ENCODE data around the gene CCDC9. TPM values are rescaled to one million over a fixed set of nuclear protein-coding genes. Genes with fewer than 3 reads are reported as not detected.
"Not testable (repeated sequence)": the region's sequence is repeated elsewhere in the genome, so short reads cannot be mapped to it uniquely, and the experiment has no call there.

CCDC9 gene
- total RNA-seq, 2 experiments from 2014 or later, result 43.6 to 47.7 TPM

DNA sequence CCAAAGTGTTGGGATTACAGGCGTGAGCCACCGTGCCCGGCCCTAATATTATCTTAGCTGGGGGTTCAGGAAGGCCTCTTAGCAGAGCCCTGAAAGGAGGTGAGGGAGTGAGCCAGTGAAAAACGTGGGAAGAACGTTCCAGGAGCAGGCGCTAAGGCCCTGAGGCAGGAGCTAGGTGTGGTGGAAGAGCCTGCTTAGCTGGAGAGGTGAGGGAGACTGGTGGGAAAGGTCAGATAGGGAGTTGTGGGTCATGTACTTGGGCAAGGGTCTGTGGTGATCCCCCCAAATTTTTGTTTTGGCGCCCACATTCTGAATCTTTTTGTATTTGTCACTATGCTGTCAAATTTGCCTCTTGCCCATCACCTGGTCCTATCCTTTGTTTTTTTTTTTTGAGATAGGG lies 13.3 kb downstream of the CCDC9 start:
- CTCF ChIA-PET, result interaction anchor here (0.6 kb wide), 1 partner anchor 11 kb away, joined by 3 read pairs; no protein-coding TSS in a partner anchor
- Mint-ChIP-seq H3K4me1 (ENCODE audit: low read depth) (peaks cover 10% of the 10 kb centered on the region), H3K36me3 (ENCODE audit: low read depth) (peaks cover 23% of the 10 kb centered on the region), H3K4me3 (no peak overlapping the region), H3K27me3 (ENCODE audit: low read depth) (no peaks in the 10 kb centered on the region), H3K27ac (no peak overlapping the region), H3K9me3 (no peaks in the 10 kb centered on the region)
- no peak for DNase-seq
- intact Hi-C loops (cut with micrococcal nuclease), result no loop called here

DNA sequence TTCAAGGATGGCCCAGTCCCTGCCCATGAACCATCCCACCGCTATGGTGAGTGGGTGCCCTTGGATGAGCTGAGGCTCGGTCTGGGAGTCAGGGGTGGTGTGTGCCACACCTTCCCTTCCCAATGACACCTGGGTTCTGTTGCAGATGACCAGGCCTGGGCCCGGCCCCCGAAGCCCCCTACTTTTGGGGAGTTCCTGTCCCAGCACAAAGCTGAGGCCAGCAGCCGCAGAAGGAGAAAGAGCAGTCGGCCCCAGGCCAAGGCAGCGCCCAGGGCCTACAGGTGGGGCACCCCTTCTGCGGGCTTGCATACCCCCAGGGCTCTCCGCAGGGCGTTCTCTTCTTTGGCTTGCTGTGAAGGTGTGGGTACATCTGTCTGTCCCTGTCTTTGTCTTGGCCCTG lies 14.1 kb downstream of the CCDC9 start:
- intact Hi-C loops (cut with micrococcal nuclease), result no loop called here
- Mint-ChIP-seq H3K9me3 (no peaks in the 10 kb centered on the region), H3K27me3 (ENCODE audit: low read depth) (no peaks in the 10 kb centered on the region), H3K4me1 (ENCODE audit: low read depth) (peaks cover 12% of the 10 kb centered on the region), H3K4me3 (no peak overlapping the region), H3K36me3 (ENCODE audit: low read depth) (peaks cover 21% of the 10 kb centered on the region), H3K27ac (no peak overlapping the region)
- CTCF ChIA-PET, result no interaction called here
- DNase-seq, result no peak

GRCh38 chr19:47271949-47272348 lies 15.6 kb downstream of the CCDC9 start:
- Mint-ChIP-seq H3K27me3 (ENCODE audit: low read depth) (no peaks in the 10 kb centered on the region), H3K9me3 (no peaks in the 10 kb centered on the region), H3K36me3 (ENCODE audit: low read depth) (peaks cover 21% of the 10 kb centered on the region), H3K27ac (no peak overlapping the region), H3K4me3 (no peak overlapping the region), H3K4me1 (ENCODE audit: low read depth) (peaks cover 20% of the 10 kb centered on the region)
- DNase-seq, result no peak
- CTCF ChIA-PET, result interaction anchor here (1.0 kb wide), 1 partner anchor 28 kb away, joined by 4 read pairs; no protein-coding TSS in a partner anchor
- intact Hi-C loops (cut with micrococcal nuclease), result no loop called here

- peak; percentile 67 for DNase-seq
- Mint-ChIP-seq H3K27ac (peak overlapping the region; percentile 47), H3K4me1 (ENCODE audit: low read depth) (peaks cover 20% of the 10 kb centered on the region), H3K36me3 (ENCODE audit: low read depth) (peaks cover 18% of the 10 kb centered on the region), H3K27me3 (ENCODE audit: low read depth) (no peaks in the 10 kb centered on the region), H3K9me3 (no peaks in the 10 kb centered on the region), H3K4me3 (peak overlapping the region; percentile 62)
- CTCF ChIA-PET, result interaction anchor here (1.0 kb wide), 1 partner anchor 28 kb away, joined by 4 read pairs; no protein-coding TSS in a partner anchor
- intact Hi-C loops (cut with micrococcal nuclease), result no loop called here
Measured at GRCh38 chr19:47272448-47273312, 16.4 kb downstream of the CCDC9 start.

- peaks cover 17% of the 10 kb centered on the region for H3K36me3 Mint-ChIP-seq (ENCODE audit: low read depth)
Measured at GRCh38 chr19:47273313-47274070, 17.2 kb downstream of the CCDC9 start.

DNA sequence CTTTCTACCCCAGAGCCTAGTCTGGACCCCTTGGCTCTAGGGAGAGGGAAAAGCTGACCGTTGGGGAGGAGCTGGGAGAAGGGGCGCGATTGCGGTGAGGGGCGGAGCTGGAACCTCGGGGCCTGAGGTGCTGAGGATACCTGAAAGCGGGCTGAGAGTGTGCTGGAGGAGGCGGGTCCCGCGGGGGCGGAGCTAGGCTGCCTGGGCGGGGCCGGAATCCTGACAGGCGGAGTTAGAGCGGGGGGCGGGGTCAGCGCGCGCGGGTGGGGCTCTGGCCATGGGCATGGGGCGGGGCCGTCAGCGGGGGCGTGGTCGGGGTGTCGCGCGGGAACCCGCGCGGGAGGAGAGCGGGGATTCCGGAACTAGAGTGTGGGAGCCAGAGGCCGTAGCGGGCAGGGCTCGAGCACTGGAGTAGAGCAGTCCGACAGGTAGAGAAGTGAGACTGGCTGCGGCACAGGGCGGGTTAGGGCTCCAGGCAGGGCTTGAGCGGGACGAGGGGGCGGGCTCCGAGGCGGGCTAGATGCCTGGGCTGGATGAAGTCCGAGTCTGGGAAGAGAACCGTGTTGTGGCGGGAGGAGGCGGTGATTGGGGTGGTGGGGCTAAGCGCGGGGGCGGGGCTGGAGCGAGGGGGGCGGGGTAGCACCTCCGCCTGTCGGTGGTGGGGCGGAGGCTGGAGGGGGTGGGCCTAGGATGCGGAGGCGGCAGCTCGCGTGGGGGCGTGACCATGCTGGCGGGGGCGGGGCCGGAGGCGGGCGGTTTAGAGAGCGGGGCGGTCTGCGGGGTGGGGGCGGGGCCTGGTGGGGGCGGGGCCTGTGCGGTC lies 18.0 kb downstream of the CCDC9 start, which contains the start of gene INAFM1:
Gene INAFM1 (plus strand): TSS at position 815 of the 820 bp plus-strand sequence. CDS start 35 bp downstream, outside the sequence.
- DNase-seq, result peak; percentile 100
- CTCF ChIA-PET, result interaction anchor here (0.7 to 3.6 kb wide), 7 partner anchors 11 to 242 kb away, joined by 3 to 16 read pairs (median 5); partner anchors contain the start of gene DHX34
- Mint-ChIP-seq H3K36me3 (ENCODE audit: low read depth) (peaks cover 17% of the 10 kb centered on the region), H3K4me3 (peak within 1 kb of the TSS; percentile 96), H3K27me3 (ENCODE audit: low read depth) (no peaks in the 10 kb centered on the region), H3K4me1 (ENCODE audit: low read depth) (peaks cover 22% of the 10 kb centered on the region), H3K27ac (peak within 1 kb of the TSS; percentile 97), H3K9me3 (no peaks in the 10 kb centered on the region)
- intact Hi-C loops (cut with micrococcal nuclease), result loop anchor here (1.0 kb wide), 4 partner anchors 17 to 88 kb away; partner anchors contain the start of gene DHX34

More at GRCh38 chr19:47273313-47274070, 17.2 kb downstream of the CCDC9 start:
- intact Hi-C loops (cut with micrococcal nuclease), result loop anchor here (1.0 kb wide), 4 partner anchors 16 to 87 kb away; partner anchors contain the start of gene DHX34
- H3K4me3 Mint-ChIP-seq, result peak overlapping the region; percentile 96
- CTCF ChIA-PET, result interaction anchor here (0.7 to 3.6 kb wide), 6 partner anchors 11 to 242 kb away, joined by 3 to 16 read pairs (median 4); no protein-coding TSS in a partner anchor
- peak overlapping the region; percentile 97 for H3K27ac Mint-ChIP-seq
- no peaks in the 10 kb centered on the region for H3K9me3 Mint-ChIP-seq
- peaks cover 22% of the 10 kb centered on the region for H3K4me1 Mint-ChIP-seq (ENCODE audit: low read depth)
- H3K27me3 Mint-ChIP-seq (ENCODE audit: low read depth), result no peaks in the 10 kb centered on the region
- DNase-seq, result peak; percentile 90

GRCh38 chr19:47274891-47275761 lies 18.8 kb downstream of the CCDC9 start:
- peaks cover 16% of the 10 kb centered on the region for H3K36me3 Mint-ChIP-seq (ENCODE audit: low read depth)
- CTCF ChIA-PET, result interaction anchor here (0.6 to 3.6 kb wide), 6 partner anchors 10 to 209 kb away, joined by 3 to 16 read pairs (median 6); partner anchors contain the start of genes DHX34 and KPTN
- H3K4me3 Mint-ChIP-seq, result peak overlapping the region; percentile 67
- no peaks in the 10 kb centered on the region for H3K9me3 Mint-ChIP-seq
- DNase-seq, result no peak
- H3K27ac Mint-ChIP-seq, result no peak overlapping the region
- intact Hi-C loops (cut with micrococcal nuclease), result loop anchor here (1.0 kb wide), 4 partner anchors 18 to 89 kb away; partner anchors contain the start of gene DHX34
- no peaks in the 10 kb centered on the region for H3K27me3 Mint-ChIP-seq (ENCODE audit: low read depth)
- peaks cover 22% of the 10 kb centered on the region for H3K4me1 Mint-ChIP-seq (ENCODE audit: low read depth)

DNA sequence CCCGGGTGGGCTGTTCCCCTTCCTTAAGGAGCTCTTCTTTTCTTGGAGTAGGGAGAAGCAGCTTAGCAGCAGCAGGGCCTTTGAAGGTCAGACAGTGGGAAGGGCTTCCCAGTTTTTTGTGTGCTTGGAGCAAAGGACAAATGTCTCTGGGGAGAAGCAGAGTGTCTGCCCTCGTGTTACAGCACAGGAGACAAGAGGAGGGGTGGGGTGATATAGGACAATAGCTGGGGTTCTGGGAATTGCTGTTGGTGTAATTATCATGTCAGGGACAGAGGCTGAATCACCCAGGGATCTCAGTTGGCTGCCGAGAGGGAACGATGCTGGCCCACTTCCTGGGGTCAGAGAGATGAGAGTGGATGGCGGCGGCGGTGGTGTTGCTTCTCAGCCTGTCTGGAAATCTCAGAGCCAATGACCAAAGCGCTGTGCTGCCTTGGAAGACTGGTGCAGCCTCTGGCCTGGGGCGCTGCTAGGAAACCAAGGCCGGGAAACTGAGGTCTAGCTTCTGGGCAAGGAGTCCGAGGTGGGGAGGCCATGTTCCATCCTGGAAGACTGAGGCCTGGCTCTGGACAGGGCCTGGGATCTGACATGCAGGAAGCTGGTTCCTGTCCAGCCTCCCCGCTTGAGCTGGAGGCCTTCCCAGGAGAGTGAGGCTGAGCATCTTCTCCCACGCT lies 19.6 kb downstream of the CCDC9 start:
- Mint-ChIP-seq H3K27ac (peak overlapping the region; percentile 26), H3K4me1 (ENCODE audit: low read depth) (peaks cover 22% of the 10 kb centered on the region), H3K9me3 (no peaks in the 10 kb centered on the region), H3K27me3 (ENCODE audit: low read depth) (no peaks in the 10 kb centered on the region), H3K36me3 (ENCODE audit: low read depth) (peaks cover 13% of the 10 kb centered on the region), H3K4me3 (peak overlapping the region; percentile 67)
- intact Hi-C loops (cut with micrococcal nuclease), result no loop called here
- CTCF ChIA-PET, result interaction anchor here (0.6 to 3.6 kb wide), 5 partner anchors 9 to 208 kb away, joined by 3 to 16 read pairs (median 3); partner anchors contain the start of genes DHX34 and KPTN
- no peak for DNase-seq

DNA sequence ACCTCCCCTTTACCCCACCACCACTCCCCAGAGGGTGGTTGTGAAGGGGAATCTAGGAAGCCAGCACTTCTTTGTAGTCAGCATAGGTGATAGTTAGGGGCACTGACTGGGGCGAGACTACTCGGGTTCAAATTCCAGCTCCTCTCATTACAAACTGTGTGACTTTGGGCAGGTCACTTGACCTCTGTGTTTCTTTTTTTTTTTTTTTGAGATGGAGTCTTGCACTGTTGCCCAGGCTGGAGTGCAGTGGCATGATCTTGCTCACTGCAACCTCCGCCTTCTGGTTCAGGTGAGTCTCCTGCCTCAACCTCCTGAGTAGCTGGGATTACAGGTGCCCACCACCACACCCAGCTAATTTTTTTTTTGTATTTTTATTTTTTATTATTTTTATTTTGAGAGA lies 20.2 kb downstream of the CCDC9 start:
- Mint-ChIP-seq H3K4me1 (ENCODE audit: low read depth) (peaks cover 22% of the 10 kb centered on the region), H3K36me3 (ENCODE audit: low read depth) (peaks cover 10% of the 10 kb centered on the region)
- intact Hi-C loops (cut with micrococcal nuclease); DNase-seq; H3K27me3 Mint-ChIP-seq (ENCODE audit: low read depth); H3K9me3 Mint-ChIP-seq; H3K27ac Mint-ChIP-seq; H3K4me3 Mint-ChIP-seq: not testable (repeated sequence)
- CTCF ChIA-PET, result interaction anchor here (1.4 to 3.6 kb wide), 2 partner anchors 8 to 115 kb away, joined by 3 to 16 read pairs; no protein-coding TSS in a partner anchor

GRCh38 chr19:47280183-47280797 lies 24.0 kb downstream of the CCDC9 start:
- peak; percentile 74 for DNase-seq
- Mint-ChIP-seq H3K4me1 (ENCODE audit: low read depth) (peaks cover 12% of the 10 kb centered on the region), H3K36me3 (ENCODE audit: low read depth) (peaks cover 10% of the 10 kb centered on the region), H3K4me3 (no peak overlapping the region), H3K27ac (no peak overlapping the region), H3K9me3 (no peaks in the 10 kb centered on the region), H3K27me3 (ENCODE audit: low read depth) (no peaks in the 10 kb centered on the region)
- CTCF ChIA-PET, result interaction anchor here (0.5 to 1.4 kb wide), 4 partner anchors 15 to 978 kb away, joined by 3 to 4 read pairs (median 3); no protein-coding TSS in a partner anchor
- intact Hi-C loops (cut with micrococcal nuclease), result loop anchor here (5.0 kb wide), 2 partner anchors 147 to 417 kb away; no protein-coding TSS in a partner anchor
